HEK293 (cell line): ENCODE measurements around the gene MARCHF3.

Experiments
- CTCF ChIA-PET: fragments of 350-600 bp; formaldehyde crosslinking; extraction: SDS; loops from one replicate; lab custom pipeline; 2021; ENCODE audit warnings: antibody characterized with exemption; lab: Yijun Ruan, JAX
- POLR2A ChIA-PET: fragments of 300-600 bp; formaldehyde crosslinking; extraction: SDS; loops from one replicate; lab custom pipeline; 2020; ENCODE audit warnings: antibody characterized with exemption, inconsistent platforms; lab: Yijun Ruan, JAX
- H3K27ac ChIP-seq: fragments of 200-500 bp; sonication (Bioruptor generic); 2 replicates; pipeline ENCODE4 v1.5.1; 2014; ENCODE audit warnings: low read depth, low read length, control low read depth, inconsistent platforms; ENCODE audit errors: extremely low read depth
- H3K36me3 ChIP-seq, 2 experiments: fragments of 200-500 bp in 1 of 2; sonication (Bioruptor generic) in 1 of 2; 1 replicate in 1 of 2; 2 replicates in 1 of 2; pipeline ENCODE4 v1.5.1; 2014 to 2017; ENCODE audit warnings: inconsistent platforms in 2 of 2, low read length in 2 of 2; ENCODE audit not compliant: control insufficient read depth in 2 of 2, insufficient read depth in 1 of 2
- H3K4me1 ChIP-seq: fragments of 200-500 bp; sonication (Bioruptor generic); 2 replicates; pipeline ENCODE4 v1.5.1; 2014; ENCODE audit warnings: mild to moderate bottlenecking, low read length, inconsistent platforms; ENCODE audit not compliant: control insufficient read depth, insufficient read depth
- H3K4me3 ChIP-seq: 2 replicates; pipeline ENCODE4 v1.5.1; 2011; ENCODE audit warnings: low read depth, mild to moderate bottlenecking, control low read depth, low read length, moderate library complexity
- H3K9me3 ChIP-seq: fragments of 200-500 bp; sonication (Bioruptor generic); 2 replicates; pipeline ENCODE4 v1.5.1; 2014; ENCODE audit warnings: low read depth, low read length, inconsistent platforms; ENCODE audit not compliant: control insufficient read depth, insufficient read depth
- KLF1 ChIP-seq: fragments of 450-650 bp; formaldehyde crosslinking; IDR thresholded peaks from 2 replicates; pipeline ENCODE4 v1.5.1; 2016; ENCODE audit warnings: missing biosample characterization, missing genetic modification characterization
- PRDM6 ChIP-seq: fragments of 450-650 bp; formaldehyde crosslinking; IDR thresholded peaks from 2 replicates; pipeline ENCODE4 v1.5.1; 2017; ENCODE audit warnings: missing biosample characterization, missing genetic modification characterization
- REST ChIP-seq: fragments of 450-650 bp; formaldehyde crosslinking; IDR thresholded peaks from 2 replicates; pipeline ENCODE4 v1.5.1; 2016; ENCODE audit warnings: missing biosample characterization, missing genetic modification characterization
- SCRT2 ChIP-seq: fragments of 450-650 bp; formaldehyde crosslinking; IDR thresholded peaks from 2 replicates; pipeline ENCODE4 v1.5.1; 2016; ENCODE audit warnings: missing biosample characterization, missing genetic modification characterization
- ZFHX2 ChIP-seq: fragments of 450-650 bp; formaldehyde crosslinking; conservative IDR thresholded peaks from 2 replicates; pipeline ENCODE4 v1.5.1; 2016; ENCODE audit warnings: missing biosample characterization, missing genetic modification characterization
- ZFP69B ChIP-seq: fragments of 450-650 bp; formaldehyde crosslinking; IDR thresholded peaks from 2 replicates; pipeline ENCODE4 v1.5.1; 2016; ENCODE audit warnings: missing biosample characterization, missing genetic modification characterization
- ZNF174 ChIP-seq: fragments of 450-650 bp; formaldehyde crosslinking; IDR thresholded peaks from 2 replicates; pipeline ENCODE4 v1.5.0; 2017; ENCODE audit warnings: missing biosample characterization, mild to moderate bottlenecking, missing genetic modification characterization
- ZNF248 ChIP-seq: fragments of 450-650 bp; formaldehyde crosslinking; IDR thresholded peaks from 2 replicates; pipeline ENCODE4 v1.5.1; 2017; ENCODE audit warnings: missing biosample characterization, missing genetic modification characterization
- ZNF350 ChIP-seq: fragments of 450-650 bp; formaldehyde crosslinking; IDR thresholded peaks from 2 replicates; pipeline ENCODE4 v1.5.0; 2017; ENCODE audit warnings: missing biosample characterization, mild to moderate bottlenecking, missing genetic modification characterization
- ZNF398 ChIP-seq: fragments of 450-650 bp; formaldehyde crosslinking; IDR thresholded peaks from 2 replicates; pipeline ENCODE4 v1.5.1; 2017; ENCODE audit warnings: missing biosample characterization, missing genetic modification characterization
- ZNF596 ChIP-seq: fragments of 450-650 bp; IDR thresholded peaks from 2 replicates; pipeline ENCODE4 v1.5.0; 2018; ENCODE audit warnings: missing biosample characterization, mild to moderate bottlenecking, missing genetic modification characterization, moderate library complexity
- ZNF645 ChIP-seq: fragments of 450-650 bp; formaldehyde crosslinking; IDR thresholded peaks from 2 replicates; pipeline ENCODE4; 2016; ENCODE audit warnings: missing biosample characterization, missing genetic modification characterization
- ZNF654 ChIP-seq: fragments of 450-650 bp; formaldehyde crosslinking; IDR thresholded peaks from 2 replicates; pipeline ENCODE4 v1.5.1; 2016; ENCODE audit warnings: low read depth, missing biosample characterization, missing genetic modification characterization
- ZNF670 ChIP-seq: fragments of 450-650 bp; formaldehyde crosslinking; IDR thresholded peaks from 2 replicates; pipeline ENCODE4 v1.5.1; 2016; ENCODE audit warnings: missing biosample characterization, missing genetic modification characterization, low read depth
- ZNF776 ChIP-seq: fragments of 450-650 bp; formaldehyde crosslinking; IDR thresholded peaks from 2 replicates; pipeline ENCODE4 v1.5.0; 2017; ENCODE audit warnings: missing biosample characterization, missing genetic modification characterization, borderline replicate concordance
- ZNF777 ChIP-seq: fragments of 450-650 bp; formaldehyde crosslinking; IDR thresholded peaks from 2 replicates; pipeline ENCODE4 v1.5.1; 2017; ENCODE audit warnings: missing biosample characterization, missing genetic modification characterization, borderline replicate concordance

The MARCHF3 gene

GRCh38 chr5:127066721-127067120 is 36.4 kb upstream of the MARCHF3 start (continued):
- TF ChIP-seq ZNF350 (no peak), ZNF398 (no peak)

- Histone ChIP-seq H3K4me1 (peaks cover 7% of the 10 kb centered on the region; the same call in 1 of the 2 replicates), H3K4me3 (no peak overlapping the region), H3K9me3 (no peaks in the 10 kb centered on the region), H3K27ac (no peak overlapping the region), H3K36me3 (peaks cover 0 to 11% of the 10 kb centered on the region in 2 experiments; a peak in 1 of 3 replicates)
- ChIA-PET CTCF (no interaction called here), POLR2A (no interaction called here)
- TF ChIP-seq SCRT2 (tag by site-specific recombination) (peak; percentile 48), ZNF645 (no peak)
- TF ChIP-seq, all 188 proteins: peak for 1
Observed at GRCh38 chr5:127064253-127064840, 34.0 kb upstream of the MARCHF3 start.

GRCh38 chr5:127063257-127063913 is 33.0 kb upstream of the MARCHF3 start:
- H3K9me3 ChIP-seq = no peaks in the 10 kb centered on the region
- no peak for TF ChIP-seq ZNF654
- TF ChIP-seq ZNF777 (tag by site-specific recombination) = no peak
- TF ChIP-seq ZNF776 (tag by site-specific recombination) = no peak
- TF ChIP-seq KLF1 (tag by site-specific recombination) = no peak
- no peak for TF ChIP-seq ZFHX2
- H3K36me3 ChIP-seq = peaks cover 0 to 11% of the 10 kb centered on the region in 2 experiments; a peak in 1 of 3 replicates
- peaks cover 5% of the 10 kb centered on the region; the same call in 1 of the 2 replicates for H3K4me1 ChIP-seq
- H3K27ac ChIP-seq = no peak overlapping the region
- CTCF ChIA-PET = interaction anchor here (0.7 kb wide), 1 partner anchor 77 kb away, joined by 3 read pairs; no protein-coding TSS in a partner anchor
- POLR2A ChIA-PET = interaction anchor here (0.6 kb wide), 1 partner anchor 10 kb away, joined by 5 read pairs; the partner anchor contains the start of gene C5orf63
- no peak overlapping the region for H3K4me3 ChIP-seq

- H3K4me3 ChIP-seq = no peak overlapping the region
- CTCF ChIA-PET = no interaction called here
- peaks cover 5% of the 10 kb centered on the region; the same call in 1 of the 2 replicates for H3K4me1 ChIP-seq
- peaks cover 0 to 20% of the 10 kb centered on the region in 2 experiments; a peak in 1 of 3 replicates for H3K36me3 ChIP-seq
- H3K27ac ChIP-seq = no peak overlapping the region
- TF ChIP-seq ZFP69B (tag by site-specific recombination) (no peak), ZNF174 (tag by site-specific recombination) (no peak), ZNF670 (tag by site-specific recombination) (no peak), PRDM6 (tag by site-specific recombination) (peak; percentile 47; the same call in 1 of the 2 replicates), REST (tag by site-specific recombination) (no peak), ZNF248 (no peak), ZNF596 (no peak)
- H3K9me3 ChIP-seq = no peaks in the 10 kb centered on the region
- POLR2A ChIA-PET = no interaction called here
Observed at GRCh38 chr5:127061956-127062355, 31.6 kb upstream of the MARCHF3 start.
